Choroid plexus epithelial cell (primary cell): Measurements from ENCODE around the gene DNMT3A.
A peak's percentile ranks its signal among the peaks of the same experiment; 100 is the strongest.

Source experiments
- DNase-seq: peaks from one replicate; pipeline ENCODE4 v3.0.0-alpha.2; 2010; ENCODE audit warnings: low read depth
- H3K4me3 ChIP-seq: 2 replicates; pipeline ENCODE4 v1.5.1; 2011; ENCODE audit warnings: low read depth, mild to moderate bottlenecking, control low read depth, low read length, moderate library complexity
- CTCF ChIP-seq: conservative IDR thresholded peaks from 2 replicates; pipeline ENCODE4 v1.5.1; 2011; ENCODE audit warnings: low read depth, mild to moderate bottlenecking, control low read depth, inconsistent platforms, low read length, moderate library complexity

DNMT3A gene

GRCh38 chr2:25341753-25342371 is at the start of gene DNMT3A:
TSS of gene DNMT3A (minus strand) at chr2:25341925. CDS start at chr2:25313984, 27,941 bp downstream.
- TF ChIP-seq CTCF: no peak
- DNase-seq: peak; percentile 73
- peak within 1 kb of the TSS; percentile 63 for H3K4me3 ChIP-seq

- no peak for DNase-seq
- H3K4me3 ChIP-seq: no peak overlapping the region
- no peak for TF ChIP-seq CTCF
Measured at GRCh38 chr2:25389161-25389560, 47.4 kb upstream of the DNMT3A start.

GRCh38 chr2:25388491-25388890 is 46.8 kb upstream of the DNMT3A start:
- no peak for DNase-seq
- H3K4me3 ChIP-seq: no peak overlapping the region
- TF ChIP-seq CTCF: no peak

GRCh38 chr2:25387876-25388449 is 46.2 kb upstream of the DNMT3A start:
- no peak overlapping the region for H3K4me3 ChIP-seq
- no peak for TF ChIP-seq CTCF
- DNase-seq: no peak

GRCh38 chr2:25386971-25387875 is 45.5 kb upstream of the DNMT3A start:
- TF ChIP-seq CTCF: no peak
- DNase-seq: no peak
- H3K4me3 ChIP-seq: no peak overlapping the region

- no peak for TF ChIP-seq CTCF
Measured at GRCh38 chr2:25385910-25386309, 44.2 kb upstream of the DNMT3A start.

More at GRCh38 chr2:25385910-25386309, 44.2 kb upstream of the DNMT3A start:
- no peak for DNase-seq
- H3K4me3 ChIP-seq: no peak overlapping the region
